Activated CD8-positive, alpha-beta memory T cell treated with anti-CD3 and anti-CD28 coated beads, Interleukin-2, amount 50 U/mL, for 1 hour (primary cell): ENCODE data around the gene SCFD2.
"Not testable (repeated sequence)": the region's sequence is repeated elsewhere in the genome, so short reads cannot be mapped to it uniquely, and the experiment has no call there.

Experiments
- DNase-seq: peaks from one replicate; pipeline ENCODE4 v3.0.0-alpha.2; 2020; ENCODE audit errors: extremely low read depth

SCFD2 gene

DNA sequence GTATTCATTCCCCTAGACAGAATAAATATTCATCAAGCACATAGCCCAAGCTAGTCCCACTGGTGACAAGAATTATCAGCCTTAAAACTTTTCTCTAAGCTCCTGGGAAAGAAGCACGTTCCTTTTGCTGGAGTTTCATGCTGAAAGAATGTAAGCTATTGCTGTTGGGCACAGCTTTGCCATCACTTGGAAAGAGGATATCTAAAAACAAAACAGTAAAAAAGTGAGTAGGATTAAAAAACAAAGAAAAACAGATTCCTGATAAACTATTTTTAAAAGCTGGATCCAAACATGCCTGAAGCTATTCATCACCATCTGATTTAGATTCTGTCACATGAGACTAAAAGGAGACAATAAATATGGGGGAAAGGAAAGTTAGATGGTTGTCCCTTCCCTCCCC lies 176.8 kb downstream of the SCFD2 start:
- DNase-seq = no peak

DNA sequence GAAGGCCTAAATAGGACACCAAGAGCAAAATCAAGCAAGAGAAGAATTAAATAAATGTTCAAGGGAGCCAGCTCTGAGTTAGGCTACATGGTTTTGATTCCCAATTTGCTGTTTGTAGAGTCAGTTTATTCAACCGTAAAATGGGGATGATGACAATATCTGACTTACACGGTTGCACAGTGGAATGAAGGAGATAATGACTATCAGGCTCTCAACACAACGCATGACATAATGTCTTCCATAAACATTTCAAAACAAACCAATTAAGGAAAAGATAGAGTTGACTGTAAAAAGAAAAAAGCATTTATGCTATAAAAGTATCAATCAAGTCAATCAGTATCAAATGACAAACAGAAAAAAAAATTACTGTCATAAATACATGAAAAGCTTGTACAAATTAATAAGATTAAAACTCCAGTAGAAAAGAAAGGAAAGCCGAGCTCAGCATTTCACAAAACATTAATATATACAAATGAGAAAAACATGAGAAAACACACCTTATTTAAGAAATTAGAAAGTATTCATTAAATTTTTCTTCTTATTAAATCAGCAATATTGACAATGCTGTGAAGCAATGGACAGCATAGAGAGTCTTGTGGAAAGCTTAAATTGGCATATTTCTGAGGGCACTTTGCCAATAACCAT lies 179.0 kb downstream of the SCFD2 start:
- DNase-seq = no peak

DNA sequence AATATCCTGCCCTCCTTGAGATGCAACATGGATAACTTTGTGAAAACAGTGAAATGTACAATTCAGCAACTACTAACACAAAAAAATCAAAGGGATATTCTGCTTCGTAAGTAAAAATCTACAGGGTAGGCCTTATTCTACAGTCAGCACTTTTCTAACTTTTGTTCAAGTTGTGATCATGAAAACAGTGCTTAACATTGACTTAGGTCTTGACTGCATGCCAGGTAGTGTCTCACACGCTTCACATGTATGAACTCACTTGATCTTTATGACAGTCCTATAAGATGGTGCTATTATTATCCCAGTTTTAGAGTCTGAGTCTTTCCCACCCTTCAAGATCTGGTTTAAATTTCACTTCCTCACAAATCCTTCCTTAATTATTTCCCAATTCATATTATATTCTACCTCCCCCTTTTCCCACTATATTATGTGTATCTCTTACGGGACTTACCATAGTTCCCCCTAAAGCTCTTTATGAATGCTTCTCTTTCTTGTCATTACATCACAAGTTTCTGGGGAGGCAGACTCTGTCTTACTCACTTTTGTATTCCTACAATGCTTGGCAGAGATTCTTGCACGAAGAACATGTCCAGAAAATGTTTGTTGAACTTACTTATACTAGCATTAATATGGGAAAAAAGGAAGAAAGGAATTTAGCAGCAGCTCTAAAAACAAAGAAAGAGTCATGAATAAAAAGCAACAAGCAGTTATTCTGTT lies 179.8 kb downstream of the SCFD2 start:
- DNase-seq = no peak

DNA sequence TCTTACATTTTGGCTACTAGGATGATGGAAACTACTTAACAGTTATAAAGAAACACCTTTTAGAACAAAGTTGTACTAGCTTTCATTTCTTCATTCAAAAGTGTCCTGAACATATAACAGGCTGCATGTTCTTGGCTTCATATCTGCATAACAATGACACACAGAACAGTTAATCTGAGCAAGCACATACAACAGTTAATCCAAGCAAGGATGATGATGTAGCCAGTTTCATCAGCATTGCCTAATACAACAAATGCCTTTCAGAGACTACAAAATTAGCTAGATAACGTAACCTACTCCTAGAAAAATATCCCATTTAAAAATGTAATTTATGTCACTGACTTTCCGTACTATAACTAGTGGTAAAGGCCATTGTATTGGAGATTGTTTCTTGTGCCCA lies 182.1 kb downstream of the SCFD2 start:
- no peak for DNase-seq

DNA sequence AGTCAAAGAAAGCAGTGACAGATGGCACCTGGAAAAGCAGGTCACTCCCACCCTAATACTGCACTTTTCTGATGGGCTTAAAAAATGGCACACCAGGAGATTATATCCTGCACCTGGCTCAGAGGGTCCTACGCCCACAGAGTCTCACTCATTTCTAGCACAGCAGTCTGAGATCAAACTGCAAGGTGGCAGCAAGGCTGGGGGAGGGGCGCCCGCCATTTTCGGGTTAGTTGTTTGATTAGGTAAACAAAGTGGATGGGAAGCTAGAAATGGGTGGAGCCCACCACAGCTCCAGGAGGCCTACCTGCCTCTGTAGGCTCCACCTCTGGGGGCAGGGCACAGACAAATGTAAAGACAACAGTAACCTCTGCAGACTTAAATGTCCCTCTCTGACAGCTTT lies 188.1 kb downstream of the SCFD2 start:
- DNase-seq = not testable (repeated sequence)

DNA sequence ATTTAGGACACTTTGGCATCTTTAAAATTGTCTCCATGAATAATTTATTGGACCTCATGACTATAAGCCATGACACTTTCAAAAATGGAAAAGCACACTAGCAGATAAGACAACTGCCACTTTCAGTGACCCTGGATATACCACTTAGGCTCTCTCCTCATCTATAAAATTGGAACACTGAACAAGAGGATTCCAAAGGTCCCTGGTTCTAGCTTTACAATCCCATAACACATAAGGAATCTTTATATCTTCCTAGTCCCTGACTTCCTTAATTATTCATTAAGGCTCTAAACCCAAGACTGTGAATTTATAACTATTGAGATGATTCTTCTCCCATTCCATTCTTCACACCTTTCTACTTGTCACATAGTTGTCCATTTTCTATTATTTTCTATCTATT lies 190.2 kb downstream of the SCFD2 start:
- no peak for DNase-seq

DNA sequence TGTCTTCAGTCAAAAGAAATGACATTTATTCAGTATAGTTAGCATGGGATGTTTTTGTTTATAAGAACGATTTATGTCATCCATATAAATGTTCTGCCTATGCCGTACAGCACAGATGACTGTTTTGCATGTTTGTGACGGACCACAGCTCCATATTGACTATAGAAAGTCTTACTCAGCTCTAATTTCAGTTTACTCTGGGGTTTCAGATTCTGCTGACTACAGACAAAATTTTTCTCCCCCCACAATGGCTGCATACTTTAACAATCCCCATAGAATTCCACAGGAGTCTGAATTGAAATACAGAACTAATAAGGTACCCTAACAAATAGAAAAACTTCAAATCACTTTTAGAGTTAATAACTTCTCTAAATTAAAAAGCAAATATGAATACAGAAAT lies 191.0 kb downstream of the SCFD2 start:
- no peak for DNase-seq

DNA sequence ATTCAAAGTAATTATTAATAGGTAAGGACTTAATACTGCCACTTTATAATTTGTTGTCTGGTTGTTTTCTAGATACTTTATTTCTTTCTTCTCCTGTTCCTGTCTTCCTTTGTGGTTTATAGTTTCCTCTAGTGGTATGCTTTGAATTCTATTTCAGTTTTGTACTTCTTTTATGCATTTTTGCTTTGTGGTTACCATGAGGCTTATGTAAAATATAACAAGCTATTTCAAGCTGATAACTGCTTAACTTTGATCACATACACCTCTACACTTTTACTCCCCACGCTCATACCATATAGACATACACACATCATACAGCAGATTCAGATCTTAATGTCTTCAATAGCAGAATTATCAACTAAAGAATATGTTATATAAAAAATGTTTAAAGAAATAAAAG lies 192.3 kb downstream of the SCFD2 start:
- no peak for DNase-seq

DNA sequence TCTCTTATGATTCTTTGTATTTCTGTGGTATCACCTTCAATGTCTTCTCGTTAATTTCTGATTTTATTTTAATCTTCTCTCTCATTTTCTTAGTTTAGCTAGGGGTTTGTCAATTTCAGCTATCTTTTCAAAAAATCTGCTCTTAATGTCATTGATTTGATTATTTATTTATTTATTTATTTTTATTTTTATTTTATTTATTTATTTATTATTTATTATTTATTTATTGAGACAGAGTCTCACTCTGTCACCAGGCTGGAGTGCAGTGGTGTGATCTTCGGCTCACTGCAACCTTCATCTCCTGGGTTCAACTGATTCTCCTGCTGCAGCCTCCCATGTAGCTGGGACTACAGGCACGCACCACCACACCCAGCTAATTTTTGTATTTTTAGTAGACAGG lies 194.1 kb downstream of the SCFD2 start:
- no peak for DNase-seq

DNA sequence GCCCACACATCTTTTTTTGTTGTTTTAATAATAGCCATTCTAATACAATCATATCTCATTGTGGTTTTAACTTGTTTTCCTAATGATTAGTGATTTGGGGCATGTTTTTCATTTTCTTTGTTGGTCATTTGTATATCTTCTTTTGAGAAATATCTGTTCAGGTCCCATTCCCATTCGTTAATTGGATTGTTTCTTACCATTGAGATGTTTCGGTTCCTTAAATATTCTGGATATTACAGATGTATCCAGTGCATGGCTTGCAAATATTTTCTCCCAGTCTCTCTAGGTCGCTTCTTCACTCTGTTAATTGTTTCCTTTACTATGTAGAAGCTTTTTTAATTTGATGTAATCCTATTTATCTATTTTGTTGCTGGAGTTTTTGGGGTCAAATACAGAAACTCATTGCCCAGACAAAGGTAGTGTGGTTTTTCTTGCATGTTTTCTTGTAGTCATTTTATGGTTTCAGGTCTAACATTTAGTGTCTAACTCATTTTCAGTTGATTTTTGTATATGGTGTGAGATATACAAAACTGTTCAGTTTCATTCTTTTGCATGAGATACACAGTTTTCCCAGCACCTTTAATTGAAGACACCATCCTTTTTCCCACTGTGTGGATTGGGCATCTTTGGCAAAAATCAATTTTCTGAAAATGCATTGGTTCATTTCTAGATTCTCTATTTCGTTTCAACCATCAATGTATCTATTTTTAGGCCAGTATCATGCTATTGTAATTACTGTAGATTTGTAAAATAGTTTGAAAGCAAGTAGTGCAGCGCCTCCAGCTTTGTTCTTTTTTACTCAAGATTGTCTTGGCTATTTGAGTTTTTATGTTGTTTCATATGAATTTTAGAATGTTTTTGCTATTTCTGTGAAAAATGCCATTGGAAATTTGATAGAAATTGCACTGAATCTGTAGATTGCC lies 195.9 kb downstream of the SCFD2 start:
- DNase-seq = no peak

DNA sequence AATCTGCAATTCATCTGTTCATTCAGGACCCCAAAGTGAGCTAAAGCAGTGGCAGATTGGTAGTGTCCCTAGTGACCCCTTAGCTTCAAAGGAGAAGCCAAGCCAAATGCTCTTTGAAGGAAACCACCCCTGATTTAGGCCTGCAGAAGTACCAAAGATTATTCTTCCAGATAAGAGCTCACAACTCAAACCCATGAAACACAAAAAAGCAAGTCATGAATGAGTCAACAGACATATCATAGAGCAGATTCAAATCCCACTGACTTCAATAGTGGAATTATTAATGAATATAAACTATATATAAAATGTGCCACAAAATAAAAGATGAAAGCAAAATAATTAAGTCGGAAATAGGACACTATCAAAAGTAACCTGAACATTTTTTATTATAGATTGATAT lies 197.6 kb downstream of the SCFD2 start:
- DNase-seq = no peak

DNA sequence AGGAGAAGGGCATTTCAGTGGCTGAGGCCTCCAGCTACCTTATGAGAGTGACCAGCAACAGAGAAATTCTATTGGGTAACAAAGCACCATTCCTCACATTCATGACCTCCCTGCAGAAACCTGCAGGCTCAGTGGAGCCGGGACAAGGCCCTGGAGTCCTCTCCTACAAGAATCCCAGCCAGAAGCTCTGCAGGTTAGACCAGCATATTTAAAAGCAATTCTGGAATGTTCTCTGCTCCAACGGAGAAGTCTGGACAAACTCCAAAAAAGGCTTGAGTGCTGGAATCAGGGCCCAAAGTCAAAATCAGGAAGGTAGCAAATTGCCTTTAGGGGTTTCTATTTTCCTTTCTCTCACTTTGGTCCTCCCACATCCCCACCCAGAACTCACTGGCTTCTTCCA lies 202.9 kb downstream of the SCFD2 start:
- DNase-seq = no peak

DNA sequence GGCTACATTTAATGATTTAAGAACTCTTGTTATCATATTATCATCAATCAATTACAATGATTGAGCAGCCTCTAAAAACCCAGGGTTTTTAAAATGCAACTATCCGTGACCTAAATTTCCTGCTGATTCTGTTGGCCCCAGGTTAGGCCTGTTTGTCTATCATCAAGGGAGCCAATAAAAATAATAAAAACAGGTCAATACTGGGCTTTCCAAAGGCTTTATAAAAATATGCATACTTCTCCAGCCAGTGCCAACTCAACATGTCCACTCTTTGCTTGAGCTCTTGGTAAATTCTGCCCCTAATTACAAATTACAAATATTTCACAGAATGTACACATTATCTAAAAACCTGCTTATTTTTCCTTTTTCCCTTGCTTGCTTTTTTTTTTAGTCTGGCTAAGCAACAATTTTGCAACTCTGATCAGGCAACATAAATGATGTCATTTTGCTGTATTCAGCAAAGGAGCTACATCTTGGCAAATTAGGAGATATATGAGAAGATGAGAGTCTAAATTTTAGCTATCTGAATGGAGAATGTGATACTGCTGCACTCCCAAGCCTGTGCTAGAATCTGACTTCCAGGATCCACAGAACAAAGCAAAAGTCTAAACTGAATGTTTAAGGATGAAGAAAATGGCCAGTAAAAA lies 204.0 kb downstream of the SCFD2 start:
- no peak for DNase-seq

DNA sequence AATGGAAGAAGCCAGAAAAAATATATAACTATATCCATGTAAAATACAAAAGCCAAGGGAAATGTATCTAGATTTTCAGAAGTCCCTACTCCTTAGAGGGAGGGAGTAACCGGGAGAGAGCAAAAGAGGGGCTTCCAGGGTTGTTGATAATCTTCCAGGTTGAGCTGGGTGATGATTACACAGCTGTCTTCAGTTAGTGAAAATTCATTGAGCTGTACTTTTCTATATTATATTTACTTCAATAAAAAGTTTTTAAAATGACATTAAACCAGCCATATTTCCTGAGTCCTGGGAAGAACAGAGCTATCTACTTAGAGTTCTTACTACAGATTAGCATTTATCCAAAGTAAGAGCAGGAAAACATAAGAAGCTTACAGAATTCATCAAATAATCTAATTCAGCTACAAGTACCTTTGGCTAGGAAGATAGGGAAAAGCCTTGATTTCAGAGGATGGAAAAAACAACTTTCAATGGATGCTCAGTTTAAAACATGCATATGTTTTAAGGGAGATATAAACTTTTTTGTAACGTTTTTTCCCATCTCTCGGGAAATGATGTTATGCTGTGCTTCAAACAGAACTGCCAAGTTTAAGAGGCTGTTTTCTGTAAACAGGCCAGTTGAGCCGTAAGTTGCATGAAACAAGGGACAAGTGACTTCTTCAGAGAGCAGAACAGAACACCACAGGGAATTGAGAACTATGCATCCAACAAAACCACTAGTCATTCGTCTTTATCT lies 204.6 kb downstream of the SCFD2 start:
- no peak for DNase-seq

DNA sequence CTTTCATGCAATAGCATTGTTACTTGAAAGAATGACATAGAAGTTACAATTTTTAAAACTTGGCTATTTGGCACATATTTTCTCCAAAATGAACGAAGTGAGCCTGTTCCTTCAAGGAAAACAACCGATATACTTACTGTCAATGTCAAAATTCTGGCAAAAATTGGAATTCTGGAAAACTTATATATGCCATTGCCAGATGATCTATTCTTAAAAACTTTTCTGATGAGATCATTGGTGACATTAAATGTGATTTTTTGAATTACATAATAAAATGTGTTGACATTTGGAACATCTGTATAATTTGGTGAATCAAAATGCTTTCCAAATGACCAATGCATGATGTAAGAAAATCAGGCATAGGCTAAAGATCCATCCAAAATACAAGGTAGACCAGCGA lies 209.0 kb downstream of the SCFD2 start:
- no peak for DNase-seq

DNA sequence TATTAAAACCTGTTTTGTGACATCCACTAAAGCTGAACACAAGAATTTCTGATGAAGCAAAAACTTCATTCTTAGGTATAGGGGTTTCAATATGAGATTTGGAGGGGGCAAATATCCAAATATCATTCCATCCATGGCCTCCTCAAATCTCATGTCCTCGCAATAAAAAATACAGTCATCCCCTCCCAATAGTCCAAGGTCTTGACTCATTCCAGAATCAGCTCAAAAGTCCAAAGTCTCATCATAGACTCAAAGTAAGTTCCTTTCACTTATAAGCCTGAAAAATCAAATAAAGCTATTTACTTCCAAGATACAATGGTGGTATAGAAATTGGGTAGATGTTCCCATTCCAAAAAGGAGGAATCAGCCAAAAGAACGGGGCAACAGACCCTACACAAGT lies 213.4 kb downstream of the SCFD2 start:
- DNase-seq = no peak

DNA sequence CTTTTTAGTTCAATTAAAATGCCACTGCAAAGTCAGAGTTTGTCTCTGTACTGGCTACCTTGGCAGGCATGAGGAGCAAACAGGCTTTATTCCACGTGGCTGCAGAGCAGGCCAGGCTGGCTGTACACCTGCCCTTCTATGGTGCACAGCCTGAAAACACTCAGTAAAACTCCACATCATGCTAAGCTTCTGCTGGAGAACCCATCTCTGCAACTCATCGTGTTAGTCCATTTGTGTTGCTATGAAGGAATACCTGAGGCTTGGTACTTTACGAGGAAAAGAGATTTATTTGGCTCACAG lies 214.4 kb downstream of the SCFD2 start:
- DNase-seq = no peak

DNA sequence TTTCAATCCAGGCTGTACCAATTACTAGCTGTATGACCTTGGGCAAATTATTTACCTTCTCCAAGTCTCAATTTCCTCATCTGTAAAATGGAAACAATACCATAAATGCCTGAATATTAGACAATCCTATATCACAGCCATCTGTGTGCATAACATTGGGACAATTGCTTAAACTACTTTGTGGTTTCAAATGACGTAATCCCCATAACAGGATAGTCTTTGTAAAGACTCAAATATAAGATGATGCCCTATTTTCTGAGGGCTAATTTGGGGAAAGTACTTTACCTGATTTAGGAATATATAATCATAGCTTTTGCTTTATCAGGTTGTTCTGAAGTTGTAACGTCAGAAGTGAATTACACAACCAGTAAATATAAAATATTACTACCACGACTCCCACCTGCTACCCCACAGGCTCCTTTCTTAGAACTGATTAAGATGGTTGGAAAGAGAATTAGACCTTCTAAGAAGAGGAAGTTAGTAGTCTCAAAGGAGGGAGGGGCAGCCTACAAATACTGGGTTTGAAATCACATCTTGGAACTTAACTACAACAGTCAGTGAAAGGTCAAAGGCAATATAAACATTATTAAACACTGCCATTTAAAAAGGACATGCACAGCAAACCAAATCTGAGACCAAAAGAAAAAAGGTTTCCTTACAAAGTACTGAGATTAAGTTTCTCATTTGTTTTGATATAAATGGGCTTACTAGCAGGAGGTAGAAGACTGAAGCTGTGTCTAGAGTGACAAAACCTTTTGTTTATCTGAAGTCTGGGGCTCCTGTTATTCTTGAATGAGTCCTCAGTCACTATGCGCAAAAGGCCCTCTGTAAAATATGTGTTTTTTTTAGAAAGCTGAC lies 215.0 kb downstream of the SCFD2 start:
- DNase-seq = no peak

DNA sequence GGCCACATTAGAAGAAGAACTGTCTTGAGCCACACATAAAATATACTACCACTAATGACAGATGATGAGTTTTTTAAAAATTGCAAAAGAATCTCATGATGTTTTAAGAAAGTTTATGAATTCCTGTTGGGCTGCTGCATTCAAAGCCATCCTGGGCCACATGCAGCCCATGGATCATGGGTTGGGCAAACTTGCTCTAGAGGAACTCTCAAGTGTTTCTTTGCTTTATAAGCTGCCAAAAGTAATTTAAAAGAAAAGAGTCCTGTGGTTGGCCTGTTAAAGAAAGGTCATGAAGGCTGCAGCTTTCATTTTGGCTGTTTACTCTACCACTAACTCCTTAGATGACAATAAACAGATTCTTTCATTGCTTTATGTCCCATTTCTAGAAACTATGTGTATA lies 218.2 kb downstream of the SCFD2 start:
- no peak for DNase-seq

DNA sequence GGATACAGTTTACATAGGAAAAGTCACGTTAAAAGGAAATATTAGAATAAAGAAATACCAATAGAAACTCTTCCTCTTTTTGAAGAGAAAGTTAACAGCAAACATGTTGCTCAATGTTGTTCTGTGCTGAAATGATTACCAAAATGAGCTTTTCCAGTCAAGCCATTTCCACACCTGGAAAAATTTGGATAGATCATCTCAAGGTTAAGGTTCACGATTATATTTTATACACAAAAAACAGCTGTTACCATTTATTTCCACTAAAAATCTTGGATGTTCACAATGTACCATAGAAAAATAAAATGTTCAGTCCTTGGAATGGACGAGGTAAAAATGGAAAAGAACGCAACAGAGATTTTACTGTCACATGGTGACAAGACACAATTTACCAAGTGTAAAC lies 218.7 kb downstream of the SCFD2 start:
- no peak for DNase-seq

DNA sequence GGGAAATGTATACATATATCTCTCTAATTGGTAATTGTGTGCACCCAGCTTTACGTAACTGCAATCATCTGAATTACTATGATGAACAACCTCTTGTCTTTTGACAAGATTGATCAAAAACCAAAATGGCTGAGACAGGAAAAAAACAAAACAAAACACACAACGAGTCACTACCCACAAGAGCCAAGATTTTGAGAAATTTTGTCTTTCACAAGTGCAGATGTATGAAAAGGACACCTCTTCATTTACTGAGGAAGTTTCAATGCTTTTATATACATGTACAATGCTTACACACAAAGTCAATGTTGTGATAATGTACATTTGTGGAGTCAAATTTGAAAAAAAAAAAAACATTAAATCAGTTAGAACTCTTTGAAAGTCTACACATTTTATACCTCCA lies 224.6 kb downstream of the SCFD2 start:
- DNase-seq = no peak
